ENCODE results near the gene SPP2.

The SPP2 gene

GRCh38 chr2:234125451-234126145, 75.1 kb downstream of the SPP2 start:
- no peak for TF ChIP-seq CTCF (IDR thresholded peaks at IDR 0.05; ENCODE audit: low read depth, low read length, missing control alignments)
- Histone ChIP-seq H3K4me3 (ENCODE audit: low read depth, low read length) (no peak overlapping the region), H3K27ac (no peak overlapping the region), H3K36me3 (replicated peaks) (no peaks in the 10 kb centered on the region), H3K27me3 (replicated peaks) (no peaks in the 10 kb centered on the region)
- in situ Hi-C loops (cut with HindIII; ENCODE audit: low pct_ligation_motif_present, low sequenced_read_pairs) = loop anchor here (25.0 kb wide), 1 partner anchor 387 kb away; no protein-coding TSS in a partner anchor
- no peak for DNase-seq

- TF ChIP-seq CTCF (IDR thresholded peaks at IDR 0.05; ENCODE audit: low read depth, low read length, missing control alignments) = no peak
- Histone ChIP-seq H3K4me3 (ENCODE audit: low read depth, low read length) (no peak overlapping the region), H3K36me3 (replicated peaks) (no peaks in the 10 kb centered on the region), H3K27ac (no peak overlapping the region), H3K27me3 (replicated peaks) (no peaks in the 10 kb centered on the region)
- in situ Hi-C loops (cut with HindIII; ENCODE audit: low pct_ligation_motif_present, low sequenced_read_pairs) = loop anchor here (25.0 kb wide), 1 partner anchor 386 kb away; no protein-coding TSS in a partner anchor
- no peak for DNase-seq
These were observed 75.6 kb downstream of the SPP2 start for GRCh38 chr2:234126146-234126470.
